ENCODE results near the gene CXCL17.
A peak's percentile ranks its signal among the peaks of the same experiment; 100 is the strongest.

CXCL17 gene

DNA sequence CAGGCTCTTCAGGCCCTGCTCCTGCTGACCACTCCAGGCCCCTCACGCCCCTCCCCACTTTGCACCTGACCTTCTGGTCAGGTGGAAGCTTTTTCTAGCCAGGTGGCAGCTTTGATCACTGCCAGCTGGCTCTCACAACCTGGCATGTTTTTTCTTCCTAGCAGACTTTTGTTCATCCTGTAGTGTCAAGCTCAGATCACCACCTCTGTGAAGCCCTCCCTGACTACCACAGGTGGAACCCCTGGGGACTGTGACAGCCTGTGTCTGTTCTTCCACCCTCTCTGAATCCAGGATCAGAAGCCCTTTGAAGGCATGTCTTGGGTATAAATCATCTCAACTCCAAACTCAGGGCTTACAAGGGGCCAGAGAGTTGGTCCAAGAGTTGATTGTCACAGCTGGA lies 42.3 kb downstream of the CXCL17 start:
- no peak for DNase-seq (ENCODE audit: low read depth in 2 of 2)

DNA sequence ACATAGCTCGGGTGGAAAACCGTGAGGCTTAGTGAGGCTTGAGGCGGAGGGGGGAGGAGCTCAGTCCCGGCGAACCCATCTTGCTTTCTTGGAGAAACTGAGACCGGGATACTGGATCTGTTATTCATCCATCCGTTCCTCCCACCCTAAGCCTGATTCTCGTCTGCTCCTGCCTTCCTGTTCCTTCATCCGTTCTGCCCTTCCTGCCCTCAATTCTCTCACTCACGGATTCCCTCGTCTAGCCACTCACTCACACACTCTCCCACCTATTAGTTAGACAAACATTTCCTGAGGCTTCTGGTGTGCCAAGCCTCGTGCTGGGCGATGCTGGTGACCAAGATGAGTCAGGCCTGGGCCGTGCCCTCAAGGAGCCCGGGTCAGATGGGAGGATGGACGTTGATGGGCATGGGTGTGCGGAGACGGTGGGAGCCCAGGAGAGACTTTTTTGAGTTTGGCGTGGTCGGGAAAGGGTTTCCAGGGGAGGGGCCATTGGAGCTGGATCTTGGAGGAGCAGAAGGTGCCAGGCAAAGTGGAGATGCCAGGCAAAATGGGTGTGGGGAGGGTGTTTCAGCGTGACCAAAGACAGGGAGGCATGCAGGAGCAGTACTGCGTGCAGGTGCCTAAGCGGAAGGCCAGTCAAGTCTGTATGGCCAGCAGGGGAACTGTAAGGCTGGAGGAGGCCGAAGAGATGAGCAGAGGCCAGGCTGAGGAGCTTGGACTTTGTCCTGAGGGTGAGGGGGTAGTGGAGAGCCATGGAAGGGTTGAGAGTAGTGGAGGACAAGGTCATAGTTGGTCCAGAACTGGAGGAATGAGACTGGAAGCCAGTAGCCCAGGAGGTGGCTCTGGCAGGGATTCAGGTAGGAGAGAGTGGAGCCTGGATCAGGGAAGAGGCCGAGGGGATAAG lies 45.2 kb downstream of the CXCL17 start:
- no peak for DNase-seq (ENCODE audit: low read depth in 2 of 2)

DNA sequence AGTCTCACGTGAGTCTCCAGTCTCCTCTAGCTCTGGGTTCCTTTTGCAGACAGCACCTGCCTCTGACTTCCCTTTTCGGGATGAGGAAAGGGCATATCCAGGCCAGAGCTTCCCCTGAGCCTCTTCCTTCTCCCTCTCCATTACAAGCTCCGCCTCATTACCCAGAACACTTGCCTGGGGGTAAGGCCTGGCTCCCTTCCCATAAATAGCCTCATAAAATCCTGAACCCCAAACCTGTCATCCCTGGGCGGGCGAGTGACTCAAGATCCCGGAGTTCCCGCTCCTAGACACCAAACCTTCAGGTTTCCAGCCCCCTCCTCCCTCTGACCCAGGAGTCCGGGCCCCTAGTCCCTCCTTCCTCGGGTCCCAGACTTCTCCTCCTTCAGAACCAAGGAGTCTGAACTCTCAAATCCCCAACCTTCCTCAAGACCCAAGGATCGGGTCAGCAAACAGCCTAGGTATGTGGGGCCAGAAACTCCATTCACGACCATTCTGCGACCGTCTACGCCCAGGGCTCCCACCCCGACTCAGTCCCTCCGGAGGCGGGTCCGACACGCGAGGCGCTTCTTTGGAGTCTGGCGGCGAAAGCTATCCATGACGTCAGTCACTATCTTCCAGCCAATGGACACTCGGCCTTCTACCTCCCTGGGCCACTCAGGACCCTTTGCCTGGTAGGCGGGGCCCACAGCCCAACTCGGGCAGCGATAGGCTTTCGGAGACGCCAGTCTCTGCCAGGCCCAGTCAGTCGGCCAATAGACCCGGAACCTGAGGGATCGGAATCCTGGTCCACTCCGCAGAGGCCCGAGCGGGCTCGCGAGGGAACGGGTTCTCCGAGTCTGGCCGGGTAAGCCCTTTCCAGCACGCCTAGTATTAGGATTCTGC lies 46.1 kb downstream of the CXCL17 start:
- peak; percentile 94 to 95 for DNase-seq (ENCODE audit: low read depth in 2 of 2)

DNA sequence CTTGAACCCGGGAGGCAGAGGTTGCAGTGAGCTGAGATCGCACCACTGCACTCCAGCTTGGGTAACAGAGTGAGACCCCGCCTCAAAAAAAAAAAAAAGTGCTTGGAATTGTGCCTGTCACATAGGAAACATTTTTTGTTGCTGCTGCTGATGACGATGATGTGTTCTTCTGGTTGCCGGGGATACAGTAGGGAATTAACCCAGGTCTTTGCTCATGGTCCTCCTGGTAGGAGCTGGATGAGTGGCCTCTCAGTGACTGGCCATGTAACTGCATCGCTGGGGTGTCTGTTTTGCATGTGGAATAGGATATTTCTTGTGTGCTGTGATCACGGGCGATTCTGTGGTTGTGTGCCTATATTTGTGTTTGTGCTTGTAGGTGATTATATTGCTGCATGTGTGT lies 48.0 kb downstream of the CXCL17 start:
- DNase-seq (ENCODE audit: low read depth in 2 of 2): no peak

DNA sequence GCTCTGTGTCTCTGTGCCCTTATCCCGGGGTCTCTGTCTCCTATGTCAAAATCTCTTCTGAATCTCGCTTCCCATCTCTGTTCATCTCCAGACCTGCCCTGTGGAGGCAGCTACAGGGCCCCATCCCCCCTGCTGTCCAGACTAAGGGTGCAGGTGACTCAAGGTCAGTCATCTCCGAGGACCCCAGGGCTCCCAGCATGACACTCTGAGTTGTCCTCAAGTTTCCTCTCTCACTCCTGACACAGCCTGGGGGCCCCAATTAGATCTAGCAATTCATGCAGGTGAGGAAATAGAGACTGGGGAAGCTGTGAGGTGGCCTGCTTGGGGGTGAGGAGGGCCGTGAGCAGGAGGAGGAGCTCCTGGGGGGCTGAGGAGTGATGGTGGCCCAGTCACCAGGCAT lies 50.6 kb downstream of the CXCL17 start:
- no peak for DNase-seq (ENCODE audit: low read depth in 2 of 2)

DNA sequence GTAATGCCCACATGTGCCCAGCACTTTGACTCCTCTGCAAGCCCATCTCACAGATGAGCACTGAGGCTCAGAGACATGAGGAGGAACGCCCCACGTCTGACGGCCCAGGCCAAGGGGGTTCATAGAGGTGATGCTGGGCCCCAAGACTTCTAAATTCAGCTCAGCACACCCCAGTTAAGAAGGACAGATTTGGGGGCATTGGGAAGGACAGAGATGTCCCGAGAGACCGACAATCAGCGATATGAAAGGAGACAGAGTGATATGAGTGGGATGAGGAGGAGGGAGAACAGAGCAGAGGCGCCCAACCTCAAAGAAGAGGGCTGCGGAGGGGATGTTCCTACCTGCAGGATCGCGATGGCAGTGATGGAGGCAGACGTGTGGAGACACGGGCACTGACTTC lies 52.8 kb downstream of the CXCL17 start, which contains the start of gene CNFN:
Gene CNFN, minus strand, starts transcription at position 399 of the 400 bp plus-strand sequence. CDS start 1,260 bp downstream, outside the sequence.
- no peak for DNase-seq (ENCODE audit: low read depth in 2 of 2)

DNA sequence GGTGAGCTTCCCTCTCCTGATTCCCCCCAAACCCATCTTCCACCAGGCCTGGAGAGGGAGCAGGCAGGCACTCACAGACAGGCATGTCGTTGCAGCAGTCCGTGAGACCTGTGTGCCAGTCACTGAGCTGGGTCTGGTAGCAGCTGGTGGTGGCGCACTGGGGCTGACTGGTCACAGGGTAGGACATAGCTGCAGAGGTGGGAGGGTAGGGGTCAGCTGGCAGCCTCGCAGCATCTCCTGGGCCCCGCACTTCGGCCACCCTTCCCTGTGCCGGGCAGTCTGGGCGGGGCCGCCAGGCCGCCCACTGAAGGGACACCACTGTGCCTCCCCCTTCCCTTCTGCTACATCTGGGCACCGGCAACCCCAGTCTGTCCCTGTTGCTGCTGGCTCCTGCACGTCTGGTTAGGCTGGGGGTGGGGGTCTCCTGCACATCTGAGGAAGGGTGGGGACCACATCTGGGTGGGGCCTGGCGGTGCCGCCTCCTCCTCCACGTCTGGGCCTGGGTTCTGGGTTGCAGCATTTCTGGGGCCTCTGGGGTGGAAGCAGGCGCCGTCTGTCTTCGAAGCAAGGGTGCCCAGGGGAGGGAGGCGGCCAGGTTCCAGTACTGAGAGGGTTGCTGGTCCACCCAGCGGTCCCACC lies 53.8 kb downstream of the CXCL17 start:
- no peak for DNase-seq (ENCODE audit: low read depth in 2 of 2)

DNA sequence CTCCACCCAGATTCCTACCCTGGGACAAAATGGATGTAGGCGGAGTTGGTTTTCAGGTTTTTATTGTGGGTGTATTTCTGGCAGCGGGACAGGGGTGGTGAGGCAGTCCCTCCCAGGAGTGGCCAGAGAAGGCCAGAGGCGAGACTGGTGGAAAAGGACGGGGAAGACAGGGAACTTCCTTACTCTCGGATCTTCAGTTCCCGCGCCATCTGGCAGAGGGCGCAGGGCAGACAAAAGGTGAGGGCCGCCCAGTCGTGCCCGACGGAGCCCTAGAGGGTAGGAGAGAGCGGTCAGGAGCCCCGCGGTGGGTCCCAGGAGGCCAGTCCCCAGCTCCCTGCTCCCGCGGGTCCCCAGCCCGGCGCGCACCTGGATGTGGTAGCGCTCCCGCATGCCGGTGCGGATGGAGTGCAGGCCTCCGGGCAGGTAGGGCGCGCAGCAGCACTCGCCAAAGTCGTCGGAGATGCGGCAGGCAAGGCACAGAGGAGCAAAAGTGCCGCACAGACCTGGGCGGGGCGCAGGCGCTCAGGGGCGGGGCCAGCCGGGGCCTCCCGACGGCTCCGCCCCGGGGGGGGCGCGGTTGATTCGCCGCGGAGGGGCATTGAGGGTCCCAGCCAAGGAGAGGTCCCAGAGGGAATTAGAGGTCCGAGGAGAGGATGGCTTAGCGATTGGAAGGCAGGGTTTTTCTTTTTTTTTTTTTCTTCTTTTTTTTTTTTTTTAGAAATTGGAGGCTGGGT lies 55.6 kb downstream of the CXCL17 start:
- peak; percentile 54 to 58 for DNase-seq (ENCODE audit: low read depth in 2 of 2)

DNA sequence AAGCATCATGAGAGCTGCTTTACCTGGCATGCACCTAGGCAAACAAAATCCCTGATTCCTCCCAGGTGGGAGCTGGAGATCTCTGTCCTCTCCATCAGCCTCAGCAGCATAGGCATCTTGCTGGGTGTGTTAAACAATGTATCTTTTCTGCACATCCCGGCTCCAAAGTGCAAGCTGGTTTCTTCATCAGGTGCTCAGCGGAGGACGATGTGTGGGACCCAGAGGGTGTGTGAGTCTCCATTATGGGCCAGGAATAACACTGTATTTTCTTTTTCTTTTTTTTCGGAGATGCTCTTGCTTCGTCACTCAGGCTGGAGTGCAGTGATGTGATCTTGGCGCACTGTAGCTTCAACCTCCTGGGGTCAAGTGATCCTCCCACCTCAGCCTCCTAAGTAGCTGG lies 62.6 kb downstream of the CXCL17 start:
- no peak for DNase-seq (ENCODE audit: low read depth in 2 of 2)
